Limb (tissue), 2 donors: Measurements from ENCODE around the gene TRIM15.
"Not testable (repeated sequence)": the region's sequence is repeated elsewhere in the genome, so short reads cannot be mapped to it uniquely, and the experiment has no call there.

Experiments
- DNase-seq, 2 donors: peaks; one replicate each; pipeline ENCODE4 v3.0.0-alpha.2; 2016; ENCODE audit errors: extremely low spot score in 2 of 2

Gene TRIM15

DNA sequence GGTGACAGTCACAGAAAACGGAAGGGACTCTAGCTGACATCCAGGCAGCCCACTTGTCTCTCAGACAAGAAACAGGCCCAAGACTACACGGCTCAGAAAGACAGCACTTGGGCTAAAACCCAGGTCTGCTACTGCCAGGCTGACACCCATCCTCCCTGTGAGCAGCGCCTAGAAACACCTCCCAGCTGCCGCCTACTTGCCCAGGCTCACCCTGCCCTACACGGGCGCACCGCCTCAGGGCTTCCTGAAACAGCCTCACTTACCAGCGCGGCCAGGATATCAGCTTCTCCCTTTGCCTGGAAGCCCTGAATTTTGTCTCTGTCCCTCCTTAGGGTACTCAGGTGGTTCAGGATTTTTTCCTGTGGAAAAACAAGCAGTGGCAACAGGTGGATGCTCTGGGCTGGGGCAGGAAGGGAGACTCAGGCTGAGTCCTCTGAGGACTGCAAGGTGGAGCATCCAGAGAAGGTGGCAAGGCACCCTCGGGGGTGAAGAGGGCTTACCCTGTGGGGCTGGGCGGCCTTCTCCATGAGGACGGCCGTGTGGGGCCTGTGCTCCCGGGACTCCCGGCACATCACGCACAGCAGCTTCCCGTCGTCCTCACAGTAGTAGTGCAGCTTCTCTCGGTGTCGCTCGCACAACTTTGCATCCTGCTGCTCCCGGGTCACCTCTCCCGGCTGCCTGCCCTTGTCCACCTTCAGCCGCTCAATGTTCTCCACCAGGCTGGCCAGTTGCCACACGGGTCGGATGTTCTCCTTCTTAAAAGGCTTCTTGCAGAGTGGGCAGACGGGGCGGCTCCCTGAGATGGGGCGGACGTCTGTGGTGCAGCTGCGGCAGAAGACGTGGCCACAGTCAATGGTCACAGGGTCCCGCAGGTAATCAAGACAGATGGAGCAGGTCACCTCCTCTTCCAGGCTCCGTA is 35.1 kb downstream of the TRIM15 start:
- no peak for DNase-seq

DNA sequence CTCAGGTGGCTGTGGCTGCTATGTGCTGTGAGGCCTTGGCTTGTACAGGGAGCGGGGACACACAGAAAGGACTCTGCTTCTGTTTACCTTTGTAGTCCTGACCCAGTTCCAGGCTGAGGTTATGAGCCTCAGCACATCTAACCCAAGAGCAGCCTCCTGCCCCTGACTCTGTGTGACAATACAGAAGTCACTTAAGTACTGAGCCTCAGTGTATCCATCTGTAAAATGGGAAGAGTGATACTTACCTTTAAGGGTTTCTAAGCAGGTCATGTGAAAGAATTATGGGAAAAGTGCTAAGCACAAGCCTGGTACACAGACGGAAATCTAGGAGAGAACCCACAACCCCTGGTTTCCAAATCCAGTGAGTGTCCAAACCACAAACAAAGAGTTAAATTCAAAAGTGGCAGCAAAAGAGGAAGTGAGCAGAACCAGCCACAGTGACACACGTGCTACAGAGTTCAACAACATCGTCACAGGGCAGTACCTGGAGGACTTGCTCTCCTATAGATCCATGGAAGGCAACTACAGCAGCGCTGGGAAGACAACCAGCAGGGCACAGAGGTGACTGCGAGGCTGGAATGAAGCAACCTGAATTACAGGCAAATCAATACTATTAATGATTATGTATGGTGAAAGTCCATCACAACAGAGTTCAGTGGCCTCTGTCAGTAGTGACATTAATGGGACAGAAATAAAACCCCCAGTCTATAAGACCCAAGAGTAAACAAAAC is 37.4 kb downstream of the TRIM15 start:
- no peak for DNase-seq

DNA sequence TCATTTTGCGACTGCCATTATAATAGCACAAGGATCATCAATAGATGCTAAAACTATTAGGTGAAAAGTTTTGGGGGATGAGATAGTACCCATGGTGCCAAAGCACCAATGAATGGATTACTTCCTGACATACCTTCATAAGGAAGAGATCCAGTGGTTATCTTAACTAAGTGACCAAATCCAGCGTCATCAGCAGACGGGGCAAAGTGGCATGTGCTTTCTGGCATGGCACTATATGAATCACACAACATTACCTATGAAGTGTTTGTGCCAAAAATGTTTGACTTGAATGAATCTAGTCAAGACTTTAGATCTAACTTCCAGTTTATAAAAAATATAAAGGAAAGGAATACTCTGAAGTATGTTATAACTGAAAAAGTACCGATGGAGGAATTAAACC is 39.0 kb downstream of the TRIM15 start:
- DNase-seq, result no peak

- no peak for DNase-seq
Observed at GRCh38 chr6:30204116-30204515, 40.8 kb downstream of the TRIM15 start.

DNA sequence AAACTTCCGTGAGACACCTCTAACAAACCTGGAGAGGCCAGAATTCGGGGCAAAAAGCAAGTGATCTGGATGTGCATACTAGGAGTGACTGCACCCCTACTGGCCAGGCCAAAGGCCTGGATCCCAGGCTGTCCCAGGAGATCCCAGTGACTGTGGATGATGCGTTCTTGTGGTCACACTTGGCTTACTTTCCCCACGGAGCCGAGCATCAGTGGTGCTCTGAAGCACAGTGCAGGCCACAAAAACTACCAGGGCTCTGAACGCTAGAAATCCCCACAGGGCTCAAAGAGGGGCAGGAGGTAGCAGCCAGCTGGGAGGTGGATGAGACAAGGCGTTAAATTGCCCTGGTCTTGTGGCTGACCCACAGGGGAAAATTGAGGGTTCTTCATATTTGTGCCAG is 42.8 kb downstream of the TRIM15 start:
- no peak for DNase-seq

- peak in 1 of 2 donors; percentile 3 for DNase-seq
Observed at GRCh38 chr6:30206799-30207618, 43.7 kb downstream of the TRIM15 start.

GRCh38 chr6:30207619-30208295 is 44.4 kb downstream of the TRIM15 start:
- peak in 1 of 2 donors; percentile 13 for DNase-seq

DNA sequence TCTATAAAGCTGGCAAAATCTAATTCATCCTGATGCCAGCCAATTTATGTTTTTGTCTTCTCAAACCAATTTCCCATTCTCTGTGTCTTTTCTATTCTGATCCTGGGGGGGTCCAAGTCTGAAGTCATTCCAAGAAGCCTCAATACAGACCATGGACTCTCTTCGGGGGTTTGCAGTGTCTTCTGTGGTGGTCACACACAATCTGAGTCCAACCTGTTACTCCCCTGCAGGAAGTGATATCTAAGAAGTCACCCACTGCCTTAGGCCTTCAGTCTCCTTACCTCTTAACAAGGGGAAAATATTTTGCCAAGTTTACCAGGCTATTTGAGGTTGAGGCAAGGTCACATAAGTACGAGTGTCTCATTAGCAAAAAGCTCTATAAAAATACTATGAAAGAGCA is 48.0 kb downstream of the TRIM15 start:
- no peak for DNase-seq

DNA sequence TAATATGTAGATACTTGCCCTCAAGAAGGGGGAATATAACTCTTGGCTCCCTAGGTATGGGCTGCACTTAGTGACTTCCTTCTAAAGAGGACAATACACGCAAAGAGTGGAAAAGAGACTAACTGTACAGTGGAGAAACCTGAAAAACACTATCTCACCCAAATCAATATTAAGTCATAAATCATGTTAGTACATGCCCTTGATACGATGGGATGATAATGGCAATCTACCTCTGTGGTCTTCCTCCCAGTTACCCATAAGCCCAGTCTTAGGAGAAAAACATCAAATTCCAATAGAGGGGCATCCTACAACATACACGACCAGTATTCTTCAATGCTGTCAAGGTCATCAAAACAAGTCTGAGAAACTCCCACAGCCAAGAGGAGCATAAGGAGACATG is 48.6 kb downstream of the TRIM15 start:
- DNase-seq, result no peak

- DNase-seq, result peak; percentile 97 to 98
Observed at GRCh38 chr6:30212865-30213666, 49.7 kb downstream of the TRIM15 start, which contains the start of gene TRIM26. Gene TRIM26, minus strand, starts transcription at chr6:30213406. Its CDS starts 14,303 bp downstream, at chr6:30199103.

GRCh38 chr6:30213667-30213956 is 50.3 kb downstream of the TRIM15 start:
- DNase-seq, result no peak

DNA sequence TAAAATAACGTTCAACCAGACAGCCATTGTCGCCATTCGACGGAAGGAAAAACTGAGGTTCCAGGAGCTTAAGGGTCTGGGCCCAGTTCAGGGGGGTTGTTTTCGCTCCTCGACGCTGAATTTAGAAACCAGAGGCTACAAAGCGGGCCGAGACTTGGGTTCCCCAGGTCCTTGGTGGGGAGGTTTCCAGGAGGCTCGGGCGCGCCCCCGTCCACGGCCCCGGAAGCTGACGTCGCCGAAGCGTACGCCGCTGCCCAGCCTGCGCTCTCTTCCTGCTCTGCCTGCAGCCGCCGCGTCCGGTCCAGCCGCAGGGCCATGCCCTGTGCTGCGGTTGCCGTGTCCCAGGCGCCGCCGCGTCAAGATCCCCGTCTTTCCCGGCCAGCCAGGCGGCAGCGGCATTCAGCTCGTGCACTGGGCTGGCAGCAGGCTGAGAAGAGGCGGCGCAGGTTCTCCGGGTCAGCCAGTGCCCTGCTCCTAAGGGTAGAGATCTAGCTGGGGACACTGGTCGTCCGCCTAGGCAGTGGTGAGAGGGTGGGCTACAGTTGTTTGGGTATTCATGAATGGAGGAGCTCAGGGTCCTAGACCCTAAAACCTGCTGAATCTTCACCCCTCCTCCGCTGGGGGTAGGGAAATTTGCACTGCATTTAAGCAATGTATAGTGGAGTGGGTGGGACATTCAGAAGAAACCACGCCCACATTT is 50.8 kb downstream of the TRIM15 start:
- peak; percentile 58 to 84 for DNase-seq

- no peak for DNase-seq
Observed at GRCh38 chr6:30214657-30214982, 51.3 kb downstream of the TRIM15 start.

DNA sequence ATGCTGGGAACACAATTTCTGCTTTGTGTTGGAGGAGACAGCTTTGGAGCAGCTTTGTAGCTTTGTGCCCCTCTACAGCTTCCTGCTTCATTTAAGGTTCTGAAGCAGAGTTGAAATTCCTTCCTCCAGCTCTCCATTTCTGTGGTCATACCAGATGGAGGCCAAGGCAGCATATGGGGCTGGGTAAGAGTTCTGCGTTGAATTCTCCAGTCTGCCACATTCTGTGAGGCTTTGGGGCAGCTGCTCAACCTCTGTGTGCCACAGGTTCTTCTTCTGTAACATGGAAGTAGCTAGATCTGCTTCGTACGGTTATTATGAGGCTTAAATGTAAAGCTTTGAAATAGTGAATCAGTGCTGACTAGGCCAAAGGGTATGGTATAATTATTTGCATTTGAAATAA is 52.8 kb downstream of the TRIM15 start:
- DNase-seq, result no peak

DNA sequence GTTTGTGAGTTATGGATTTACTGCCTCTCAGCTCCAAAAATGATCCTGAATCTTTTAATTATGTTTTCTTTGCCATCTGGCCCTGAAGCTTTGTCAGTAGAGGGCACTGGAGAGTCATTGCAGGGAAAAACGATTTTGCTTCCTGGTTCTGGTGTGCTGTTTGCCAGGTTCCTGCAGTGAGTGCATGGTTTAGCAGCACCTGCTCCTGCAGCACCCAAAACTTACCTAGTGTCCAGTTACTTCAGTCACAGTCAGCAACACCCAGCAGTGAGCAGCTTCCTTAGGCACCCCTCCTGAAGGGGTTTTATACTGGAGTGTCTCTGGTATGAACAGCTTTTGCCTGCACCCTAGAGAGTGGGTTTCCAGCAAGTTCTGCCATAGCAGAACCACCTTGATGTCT is 55.9 kb downstream of the TRIM15 start:
- DNase-seq, result peak in 1 of 2 donors; percentile 38

DNA sequence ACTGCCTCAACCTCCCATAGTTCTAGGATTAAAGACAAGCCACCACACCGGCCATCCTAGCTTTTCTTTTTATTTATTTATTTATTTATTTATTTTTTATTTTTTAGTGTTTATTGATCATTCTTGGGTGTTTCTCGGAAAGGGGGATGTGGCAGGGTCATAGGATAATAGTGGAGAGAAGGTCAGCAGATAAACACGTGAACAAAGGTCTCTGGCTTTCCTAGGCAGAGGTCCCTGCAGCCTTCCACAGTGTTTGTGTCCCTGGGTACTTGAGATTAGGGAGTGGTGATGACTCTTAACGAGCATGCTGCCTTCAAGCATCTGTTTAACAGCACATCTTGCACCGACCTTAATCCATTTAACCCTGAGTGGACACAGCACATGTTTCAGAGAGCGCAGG is 58.0 kb downstream of the TRIM15 start:
- DNase-seq, result not testable (repeated sequence)

DNA sequence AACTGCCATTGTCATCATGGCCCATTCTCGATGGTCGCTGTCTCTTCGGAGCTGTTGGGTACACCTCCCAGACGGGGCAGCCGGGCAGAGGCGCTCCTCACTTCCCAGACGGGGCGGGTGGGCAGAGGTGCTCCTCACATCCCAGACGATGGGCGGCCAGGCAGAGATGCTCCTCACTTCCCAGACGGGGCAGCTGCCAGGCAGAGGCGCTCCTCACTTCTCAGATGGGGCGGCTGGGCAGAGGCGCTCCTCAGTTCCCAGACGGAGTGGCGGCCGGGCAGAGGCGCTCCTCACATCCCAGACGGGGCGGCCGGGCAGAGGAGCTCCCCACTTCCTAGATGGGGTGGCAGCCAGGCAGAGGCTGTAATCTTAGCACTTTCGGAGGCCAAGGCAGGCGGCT is 58.6 kb downstream of the TRIM15 start:
- not testable (repeated sequence) for DNase-seq
